ENCODE results near the gene NAXD.

- TF ChIP-seq CTCF (IDR thresholded peaks at IDR 0.05; ENCODE audit: insufficient read depth, low read depth, low read length): no peak
- no peak for TF ChIP-seq EZH2 (IDR thresholded peaks at IDR 0.05; ENCODE audit: insufficient read depth, low read length)
These were observed 50.3 kb downstream of the NAXD start for GRCh38 chr13:110665491-110666254.
